Activated T-helper 9 cell treated with anti-CD3 and anti-CD28 coated beads, Interleukin-2, amount 50 U/mL, for 16 hours (primary cell): ENCODE data around the gene SKOR1.

Source experiments
- DNase-seq: peaks from one replicate; pipeline ENCODE4 v3.0.0-alpha.2; 2020; ENCODE audit warnings: low read depth

Gene SKOR1

GRCh38 chr15:67832897-67833709, 7.8 kb downstream of the SKOR1 start:
- DNase-seq: no peak

- no peak for DNase-seq
Measured at GRCh38 chr15:67833710-67834511, 8.6 kb downstream of the SKOR1 start.

GRCh38 chr15:67834581-67835296, 9.4 kb downstream of the SKOR1 start:
- no peak for DNase-seq

GRCh38 chr15:67835297-67836133, 10.2 kb downstream of the SKOR1 start:
- no peak for DNase-seq

- no peak for DNase-seq
Measured at GRCh38 chr15:67836134-67836455, 10.8 kb downstream of the SKOR1 start.

- no peak for DNase-seq
Measured at GRCh38 chr15:67836477-67836876, 11.2 kb downstream of the SKOR1 start.

- no peak for DNase-seq
Measured at GRCh38 chr15:67836955-67837354, 11.6 kb downstream of the SKOR1 start.

GRCh38 chr15:67838789-67839332, 13.6 kb downstream of the SKOR1 start:
- no peak for DNase-seq

- no peak for DNase-seq
Measured at GRCh38 chr15:67839499-67839928, 14.2 kb downstream of the SKOR1 start.

GRCh38 chr15:67839929-67840748, 14.8 kb downstream of the SKOR1 start, which contains the start of gene RNU6-1:
Gene RNU6-1 (minus strand): TSS chr15:67840045.
- peak; percentile 95 for DNase-seq

- no peak for DNase-seq
Measured at GRCh38 chr15:67840749-67841512, 15.6 kb downstream of the SKOR1 start.

- DNase-seq: no peak
Measured at GRCh38 chr15:67841513-67841762, 16.1 kb downstream of the SKOR1 start.

- DNase-seq: no peak
Measured at GRCh38 chr15:67843092-67843501, 17.8 kb downstream of the SKOR1 start.

- DNase-seq: no peak
Measured at GRCh38 chr15:67843571-67844387, 18.5 kb downstream of the SKOR1 start.

GRCh38 chr15:67845974-67846373, 20.7 kb downstream of the SKOR1 start:
- no peak for DNase-seq

- DNase-seq: no peak
Measured at GRCh38 chr15:67849538-67849937, 24.2 kb downstream of the SKOR1 start.

- DNase-seq: no peak
Measured at GRCh38 chr15:67850336-67850735, 25.0 kb downstream of the SKOR1 start.

- no peak for DNase-seq
Measured at GRCh38 chr15:67850994-67851571, 25.8 kb downstream of the SKOR1 start.

GRCh38 chr15:67852418-67852817, 27.1 kb downstream of the SKOR1 start:
- no peak for DNase-seq
